ENCODE measurements around the gene PPM1H.
A peak's percentile ranks its signal among the peaks of the same experiment; 100 is the strongest.
"Not testable (repeated sequence)": the region's sequence is repeated elsewhere in the genome, so short reads cannot be mapped to it uniquely, and the experiment has no call there.

The PPM1H gene

DNA sequence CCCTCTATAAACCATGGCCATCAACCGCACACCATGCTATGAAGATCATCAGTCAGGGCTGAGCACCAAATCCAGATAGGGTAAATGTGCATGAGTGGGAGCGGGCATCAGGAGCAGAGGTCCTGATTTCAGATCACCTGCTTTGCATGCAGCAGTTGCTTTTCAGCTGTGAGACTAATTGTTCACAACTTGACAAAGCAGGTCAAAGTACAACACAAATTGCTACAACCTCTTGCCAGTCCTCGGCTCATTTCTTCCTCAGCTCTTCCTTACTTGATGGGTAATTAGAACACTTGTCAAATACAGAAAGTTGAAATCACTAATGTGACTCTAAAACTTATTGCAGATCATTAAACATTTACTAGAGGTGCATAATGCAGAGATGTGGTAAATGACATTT lies 171.6 kb downstream of the PPM1H start:
- DNase-seq, result no peak

DNA sequence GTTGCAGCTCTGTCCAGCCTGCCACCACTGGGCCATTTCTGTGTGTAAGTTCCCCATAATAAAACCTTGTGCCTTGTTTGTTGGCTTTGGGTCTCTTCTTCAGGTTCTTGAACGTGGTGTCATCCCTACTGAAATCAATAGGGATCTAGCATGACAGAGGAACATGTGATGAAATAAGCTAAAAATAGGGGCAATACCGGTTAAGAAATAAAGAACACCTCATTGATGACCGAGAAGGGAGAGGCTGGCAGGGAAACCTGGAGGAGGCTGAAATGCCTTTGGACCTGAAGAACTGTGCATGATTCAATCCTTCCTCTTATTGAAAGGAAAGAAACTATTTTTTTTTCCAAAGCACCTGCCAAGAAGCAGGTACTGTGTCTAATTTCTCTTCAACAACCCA lies 172.3 kb downstream of the PPM1H start:
- no peak for DNase-seq

DNA sequence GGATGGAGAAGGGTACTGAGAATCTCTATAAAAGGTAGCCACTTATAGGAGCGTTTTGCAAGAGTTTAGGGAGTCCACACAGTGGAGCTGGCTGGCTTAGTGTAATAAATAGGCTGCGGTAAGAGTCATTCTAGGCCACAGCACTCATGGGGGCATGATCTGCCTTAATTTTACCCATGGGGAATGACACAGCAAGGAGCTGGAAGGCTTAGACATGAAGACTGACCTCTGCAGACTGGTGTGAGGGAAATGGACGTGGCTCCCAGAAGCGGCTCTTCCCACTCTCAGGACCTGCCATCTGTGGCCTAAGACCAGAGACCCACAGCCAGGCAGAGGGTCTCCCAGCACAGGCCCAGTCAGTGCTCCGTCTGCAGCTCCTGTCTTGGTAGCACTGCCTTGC lies 173.3 kb downstream of the PPM1H start:
- DNase-seq, result no peak

DNA sequence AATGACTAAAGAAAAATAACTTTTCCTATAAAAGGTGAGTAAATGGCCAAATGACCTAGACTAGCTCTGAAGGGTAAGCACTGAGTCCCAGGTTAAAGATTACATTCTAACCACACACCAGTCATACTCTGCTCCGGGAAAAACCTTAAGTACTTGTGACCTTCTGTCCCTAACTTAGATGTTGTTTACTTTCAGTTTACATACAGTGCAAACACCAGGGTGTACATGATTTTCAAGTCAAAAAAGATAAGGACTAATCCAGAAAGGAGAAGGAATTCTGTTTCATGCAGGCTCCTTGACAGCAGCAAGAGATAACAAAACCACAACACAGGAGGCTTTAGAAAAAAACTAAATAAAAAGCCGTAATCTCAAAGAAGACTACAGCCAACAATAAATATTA lies 174.2 kb downstream of the PPM1H start:
- no peak for DNase-seq

DNA sequence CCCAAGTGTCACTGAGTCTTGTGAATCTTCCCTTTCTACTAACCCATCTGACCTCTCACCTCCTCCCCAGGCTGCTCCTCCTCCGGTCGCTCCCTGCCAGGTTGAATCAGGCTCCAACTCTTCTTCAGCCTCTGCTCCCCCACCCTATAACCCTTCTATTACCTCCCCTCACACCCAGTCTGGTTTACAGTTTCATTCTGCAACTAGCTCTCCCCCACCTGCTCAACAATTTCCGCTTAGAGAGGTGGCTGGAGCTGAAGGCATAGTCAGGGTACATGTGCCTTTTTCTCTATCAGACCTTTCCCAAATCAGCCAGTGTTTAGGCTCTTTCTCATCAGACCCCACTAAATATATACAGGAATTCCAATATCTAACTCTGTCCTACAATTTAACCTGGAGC lies 174.6 kb downstream of the PPM1H start:
- not testable (repeated sequence) for DNase-seq

DNA sequence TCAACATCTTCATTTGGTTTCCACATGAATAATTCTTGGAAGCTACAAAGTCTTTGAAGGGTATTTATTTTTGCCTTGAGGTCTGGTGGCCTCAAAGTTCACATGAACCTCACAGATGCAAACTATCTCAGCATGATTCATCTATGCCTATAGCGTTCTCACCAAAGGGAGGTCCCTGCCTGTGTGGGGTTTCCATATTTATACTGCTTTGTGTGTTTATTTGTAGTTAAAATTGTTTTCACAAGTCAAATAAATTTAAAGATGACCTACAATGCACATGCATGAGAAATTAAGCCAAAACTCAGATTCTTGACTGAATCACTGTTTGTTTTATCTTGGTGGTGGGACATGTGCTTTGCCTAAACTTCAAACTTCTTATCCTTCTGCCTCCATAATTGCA lies 176.7 kb downstream of the PPM1H start:
- no peak for DNase-seq

DNA sequence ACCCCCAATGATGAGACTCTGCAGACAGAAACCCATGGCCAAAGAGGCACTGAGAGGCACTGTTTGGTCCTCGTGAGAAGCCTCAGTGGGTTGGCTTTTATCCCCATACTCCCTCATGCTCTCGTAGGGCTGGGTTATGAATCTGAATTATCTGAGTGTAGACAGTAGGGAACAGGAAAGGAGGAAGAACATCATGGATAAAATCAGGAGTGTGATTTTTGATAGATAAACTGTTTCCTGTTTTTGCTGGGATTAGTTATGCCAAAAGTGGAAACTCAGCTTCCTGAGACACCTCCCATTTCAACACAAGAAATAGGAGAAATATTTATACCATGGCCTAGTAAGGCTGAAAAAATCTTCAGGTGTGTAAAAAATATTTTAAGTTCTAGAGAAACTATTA lies 177.9 kb downstream of the PPM1H start:
- no peak for DNase-seq

DNA sequence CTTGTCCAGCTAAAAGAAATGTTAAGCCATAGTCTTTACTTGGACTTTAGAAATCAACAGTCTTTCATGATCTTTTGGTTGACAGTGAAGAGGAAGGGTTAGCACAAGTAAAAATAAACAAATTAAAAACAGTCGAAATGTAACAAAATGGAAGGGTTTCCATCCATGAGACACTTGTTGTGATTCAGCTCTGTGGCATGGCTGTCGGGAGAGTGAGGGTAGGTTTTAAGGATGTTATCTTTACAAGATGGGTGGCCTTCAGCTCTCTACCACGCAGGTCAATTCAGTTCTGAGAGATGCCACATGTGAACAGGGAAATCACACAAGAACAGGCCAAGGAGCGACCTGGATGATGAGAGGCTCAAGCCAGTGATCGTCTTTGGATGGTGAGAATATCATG lies 180.2 kb downstream of the PPM1H start:
- DNase-seq, result no peak

DNA sequence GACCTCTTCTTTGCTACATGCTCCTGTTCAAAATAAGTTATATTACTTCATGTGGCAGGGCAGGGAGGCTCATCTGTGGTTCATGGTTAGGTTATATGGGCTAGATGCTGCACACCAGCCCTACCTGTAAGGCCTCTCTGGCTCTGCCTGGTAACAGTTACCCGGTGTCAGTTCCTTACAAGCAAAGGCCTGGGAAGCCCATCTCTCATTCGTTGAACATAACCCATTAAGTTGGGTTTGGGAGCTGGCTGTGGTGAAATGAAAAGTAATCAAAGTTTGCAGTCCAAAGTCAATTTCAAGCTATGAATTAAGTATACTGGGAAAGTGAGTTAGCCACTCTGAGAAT lies 183.2 kb downstream of the PPM1H start:
- no peak for DNase-seq

DNA sequence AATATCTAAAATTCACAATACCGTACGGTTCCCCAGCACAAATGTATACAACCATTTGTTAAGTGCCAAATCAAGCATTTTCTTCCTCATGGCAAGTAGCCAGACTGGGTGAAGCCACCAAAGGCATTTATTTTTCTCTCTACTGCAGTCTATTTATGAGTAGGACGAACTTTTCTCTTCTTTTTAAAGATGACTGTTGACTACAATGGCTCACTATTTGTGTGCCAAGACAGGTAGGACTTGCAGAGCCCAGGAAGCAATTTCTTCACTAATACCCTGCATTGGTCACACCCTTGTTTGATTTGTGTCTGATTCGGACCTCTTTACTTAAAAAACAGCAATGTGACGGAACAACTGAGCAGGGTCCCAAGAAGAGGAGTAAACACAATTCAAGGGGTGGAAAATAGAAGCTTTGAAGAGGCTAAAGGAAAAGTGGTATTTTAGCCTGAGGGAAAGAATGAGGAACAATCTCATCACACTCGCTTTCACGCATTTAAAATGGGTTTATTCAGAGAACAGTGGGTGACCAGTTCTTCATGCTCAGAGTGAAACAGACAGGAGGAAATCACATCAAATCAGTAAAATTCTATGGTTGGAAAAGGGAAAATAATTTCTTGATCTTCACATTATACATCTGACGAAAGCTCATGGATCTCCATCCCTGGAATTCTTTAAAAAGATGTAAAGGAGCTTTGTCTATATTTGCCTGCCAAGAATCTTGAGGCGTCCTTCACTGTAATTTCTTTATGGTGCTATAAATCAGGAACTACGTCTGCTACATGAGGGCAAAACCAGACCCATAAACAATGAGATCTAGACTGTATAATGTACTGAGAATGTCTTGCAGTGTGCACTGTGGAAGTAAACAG lies 183.8 kb downstream of the PPM1H start:
- no peak for DNase-seq

DNA sequence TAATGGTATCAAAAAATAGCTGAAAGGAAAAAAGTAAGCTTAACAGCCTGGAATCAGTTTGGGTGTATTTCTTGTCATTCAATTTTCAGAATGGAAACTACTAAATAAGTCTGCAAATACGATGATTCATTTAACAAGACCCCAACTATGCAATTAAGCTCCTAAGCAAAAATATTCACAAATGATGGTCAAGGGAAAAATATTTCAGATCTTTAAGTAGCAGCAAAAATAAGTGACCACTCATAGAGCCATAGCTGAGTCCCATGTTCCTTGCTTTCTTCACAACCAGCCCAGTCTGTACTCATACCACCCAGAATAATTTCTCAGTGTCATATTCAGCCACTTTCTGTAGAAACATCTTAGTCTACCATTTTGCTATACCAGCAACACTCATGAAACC lies 185.4 kb downstream of the PPM1H start:
- no peak for DNase-seq

DNA sequence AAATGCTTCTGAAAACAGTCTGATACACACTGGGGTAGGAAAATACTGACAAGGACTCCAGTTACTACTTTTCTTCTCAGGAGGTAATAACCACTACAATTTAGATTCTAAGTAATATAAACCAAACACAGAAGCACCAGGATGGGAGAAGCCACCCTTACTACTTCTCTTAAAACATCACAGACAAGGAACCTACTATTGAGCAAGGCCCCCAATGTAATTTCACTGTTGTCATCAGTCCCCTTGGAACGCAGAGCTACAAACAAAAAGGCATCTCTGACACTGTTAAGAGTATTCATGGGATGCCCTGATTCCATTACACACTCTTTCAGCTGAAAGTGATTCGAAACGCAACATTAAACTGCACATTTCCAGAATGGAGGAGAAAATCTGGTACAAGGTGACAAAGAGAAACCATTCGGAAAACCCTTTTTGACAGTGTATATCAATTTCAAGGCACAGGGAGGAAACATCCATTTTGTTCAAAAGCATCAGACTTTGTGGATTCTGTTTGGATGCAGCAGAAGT lies 185.9 kb downstream of the PPM1H start:
- DNase-seq, result no peak

DNA sequence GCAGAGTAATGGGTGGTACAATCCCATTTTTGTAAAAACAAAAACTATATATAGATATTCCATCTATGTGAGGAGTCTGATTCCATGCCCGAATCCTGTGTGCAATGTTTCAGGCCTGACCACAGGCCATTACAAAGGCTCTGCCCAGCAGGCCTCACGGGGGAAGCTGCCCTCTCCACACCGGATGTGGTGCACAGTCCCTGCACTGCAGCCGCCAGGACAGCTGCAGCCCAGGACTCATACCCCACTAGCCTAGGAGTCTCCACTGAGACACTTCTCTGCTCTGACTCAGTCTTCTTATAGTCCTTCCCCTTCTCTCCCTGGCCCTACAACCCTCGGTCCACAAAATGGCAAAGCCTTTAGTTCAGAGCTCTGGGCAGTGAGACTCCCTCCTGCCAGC lies 190.4 kb downstream of the PPM1H start:
- DNase-seq, result peak; percentile 91

DNA sequence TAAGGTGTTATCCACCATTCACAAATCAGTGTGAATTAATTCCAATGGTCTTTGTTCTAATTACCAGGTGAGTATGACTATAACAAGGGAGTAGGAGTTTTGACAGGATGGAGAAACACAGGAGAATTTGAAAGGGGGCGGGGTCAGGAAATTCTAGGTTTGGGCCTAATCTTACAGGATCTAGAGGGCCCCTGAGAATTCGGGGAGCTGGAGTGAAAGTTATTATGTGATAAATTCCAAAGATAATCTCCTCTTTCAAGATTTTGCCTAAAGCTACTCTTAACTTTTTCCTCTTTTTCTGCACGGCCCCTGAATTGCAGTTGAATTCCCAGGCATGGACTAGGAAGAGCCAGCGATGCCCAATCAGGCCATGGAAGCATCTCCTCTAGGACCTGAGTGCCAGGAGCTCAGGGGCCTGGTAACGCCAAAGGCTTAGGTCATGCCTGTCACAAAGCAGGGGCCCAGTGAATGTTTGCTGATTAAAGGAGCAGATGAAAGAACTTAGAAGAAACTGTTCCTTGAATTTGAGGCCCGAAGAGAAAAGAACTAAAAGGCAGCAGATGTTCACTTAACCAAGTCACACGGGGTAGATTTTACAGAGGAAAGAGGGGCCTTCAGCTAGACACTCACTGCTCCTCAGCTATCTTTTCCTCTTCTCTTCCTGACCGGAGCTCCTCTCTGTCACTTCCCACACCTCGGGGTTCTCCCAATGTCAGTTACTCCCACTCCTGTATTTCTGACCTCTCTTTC lies 195.5 kb downstream of the PPM1H start:
- no peak for DNase-seq

DNA sequence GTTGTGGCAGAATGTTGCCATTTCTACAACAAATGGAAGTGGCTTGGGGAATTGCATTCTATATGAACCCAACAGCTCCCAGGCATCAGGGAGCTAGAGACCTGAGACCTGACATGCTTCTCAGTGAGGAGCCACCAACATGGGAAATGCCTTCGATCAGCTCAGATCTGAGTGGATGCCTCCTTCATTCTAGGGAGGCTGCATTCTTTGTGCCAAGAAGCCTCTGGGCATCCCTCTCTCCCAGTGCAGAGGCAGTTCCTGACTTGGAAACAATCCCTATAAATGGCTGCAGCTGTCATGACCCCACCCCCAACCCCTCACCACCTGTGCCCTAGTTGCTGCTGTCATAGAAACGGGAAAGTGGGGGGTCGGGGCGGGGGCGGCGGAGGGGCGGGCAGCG lies 196.3 kb downstream of the PPM1H start:
- DNase-seq, result no peak

DNA sequence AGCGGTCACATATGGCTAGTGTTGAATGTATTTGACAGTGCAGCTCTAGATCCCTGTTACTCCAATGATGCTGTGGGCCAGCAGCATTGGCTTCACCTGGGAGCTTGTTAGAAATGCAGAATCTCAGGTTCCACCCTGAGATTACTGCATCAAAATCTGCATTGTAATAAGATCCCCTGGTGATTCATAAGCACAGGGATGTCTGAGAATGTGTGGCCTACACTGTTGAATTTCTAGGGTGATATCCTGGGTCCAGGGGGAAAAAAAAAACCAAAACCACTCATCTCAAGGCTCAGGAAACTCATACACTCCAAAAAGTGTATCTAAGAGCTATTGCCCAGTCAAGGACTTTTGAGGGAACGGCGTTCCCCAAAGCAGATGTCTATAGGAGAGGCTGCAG lies 196.8 kb downstream of the PPM1H start:
- DNase-seq, result no peak

DNA sequence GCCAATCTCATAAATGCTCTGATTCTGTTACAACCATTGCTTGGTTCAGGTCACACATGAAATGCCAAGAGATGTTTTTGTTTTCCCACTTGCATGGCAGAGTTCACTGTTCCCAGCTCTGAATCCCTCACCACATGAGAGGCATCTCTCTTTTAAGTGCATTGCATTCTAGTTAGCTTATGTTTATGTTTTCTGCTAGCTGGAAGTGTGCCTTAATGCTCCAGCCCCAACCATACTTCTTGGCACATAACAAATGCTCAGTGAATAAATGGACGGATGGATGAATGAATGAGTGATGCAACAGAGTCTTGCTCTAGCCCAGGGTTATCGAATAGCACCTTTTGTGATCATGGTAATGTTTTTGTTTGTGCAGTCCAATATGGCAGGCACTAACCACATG lies 197.3 kb downstream of the PPM1H start:
- DNase-seq, result no peak

DNA sequence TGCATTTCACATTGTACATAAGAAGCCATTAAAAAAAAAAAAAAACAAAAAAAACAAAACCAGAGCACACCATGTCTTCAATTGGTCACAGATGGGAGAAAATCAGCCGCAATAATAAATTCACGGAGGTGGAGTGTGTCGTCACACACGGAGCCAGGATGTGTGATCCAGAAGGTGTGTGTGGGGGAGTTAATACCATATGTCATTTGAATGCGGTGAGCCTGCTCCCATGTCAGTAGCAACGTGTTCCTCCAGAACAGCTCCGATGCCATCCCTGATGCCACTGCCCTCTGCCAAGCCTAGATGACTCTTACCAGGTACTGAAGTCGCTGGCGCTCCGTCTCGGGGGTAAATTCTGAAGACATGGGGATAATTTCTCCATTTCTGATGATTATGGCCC lies 197.8 kb downstream of the PPM1H start:
- DNase-seq, result no peak

DNA sequence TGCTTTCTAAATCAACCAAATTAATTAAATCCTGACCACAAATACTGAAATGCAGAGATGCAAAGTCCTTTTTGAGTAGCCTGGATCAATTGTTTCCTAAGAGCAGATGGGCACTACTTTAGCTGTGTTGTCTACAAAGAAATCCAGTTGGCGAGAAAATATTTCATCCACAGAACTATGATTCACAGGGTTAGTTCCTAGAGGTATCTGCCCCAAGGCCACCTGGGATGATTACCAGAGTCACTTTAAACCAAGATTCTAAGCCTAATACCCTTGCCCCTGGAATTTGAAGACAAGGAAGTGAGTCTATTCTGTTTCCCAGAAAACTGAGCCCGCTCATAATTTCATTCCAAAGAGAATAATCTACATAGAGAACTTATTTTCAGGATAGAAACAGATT lies 198.4 kb downstream of the PPM1H start:
- DNase-seq, result no peak

DNA sequence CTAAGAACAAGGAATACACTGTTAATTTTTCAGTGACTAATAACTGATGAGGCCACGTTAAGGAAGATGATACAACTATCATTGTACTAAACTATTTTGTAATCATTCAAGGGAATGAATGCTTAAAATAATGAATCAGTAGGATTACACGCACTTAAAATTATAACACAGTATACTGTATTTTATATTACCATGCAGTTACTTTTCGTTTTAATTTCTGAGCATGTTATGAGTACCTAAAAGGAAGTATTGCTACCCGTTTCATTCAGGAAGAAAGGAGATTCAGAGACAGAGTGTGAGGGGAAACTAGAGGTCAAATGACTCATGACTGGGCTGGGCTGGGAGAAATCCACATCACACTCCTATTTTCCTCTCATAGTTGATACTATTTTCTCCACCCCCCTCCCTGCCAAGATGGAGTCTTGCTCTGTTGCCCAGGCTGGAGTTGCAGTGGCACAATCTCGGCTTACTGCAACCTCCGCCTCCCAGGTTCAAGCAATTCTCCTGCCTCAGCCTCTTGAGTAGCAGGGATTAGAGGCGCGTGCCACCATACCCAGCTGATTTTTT lies 202.0 kb downstream of the PPM1H start:
- DNase-seq, result peak; percentile 75

DNA sequence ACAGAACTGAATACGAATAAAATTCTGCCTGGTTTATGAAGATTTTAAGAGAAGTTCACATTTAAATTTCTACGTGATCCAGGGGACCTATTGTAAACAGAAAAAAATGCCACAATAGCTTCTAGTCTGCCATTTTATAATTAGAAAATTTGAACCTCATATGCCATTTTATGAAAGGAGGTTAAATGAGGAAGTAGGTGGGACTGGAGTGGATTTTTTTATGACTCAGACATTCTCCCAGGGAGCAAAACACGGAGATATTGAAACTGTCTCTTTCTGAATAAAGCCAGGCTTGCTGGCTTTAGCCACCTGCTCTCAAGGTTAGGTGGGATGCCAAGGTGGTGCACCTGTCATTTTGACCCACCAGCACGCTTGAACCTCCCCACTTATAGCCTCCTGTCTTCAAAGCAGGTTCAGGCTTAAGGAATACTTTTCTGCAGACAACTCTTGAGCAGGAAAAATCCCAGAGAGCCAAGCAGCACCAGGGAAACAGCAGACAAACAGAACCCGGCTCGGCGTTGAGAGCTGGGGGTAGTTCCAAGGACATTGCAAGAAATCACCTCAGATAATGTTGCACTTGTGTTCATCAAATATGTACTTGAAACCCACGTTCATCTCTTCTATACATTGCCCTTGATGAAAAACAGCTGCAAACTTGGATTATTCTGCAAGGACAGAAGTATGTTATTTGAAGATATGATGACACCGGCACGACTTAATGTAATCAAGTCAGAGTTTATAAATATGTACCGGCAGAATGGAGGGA lies 203.7 kb downstream of the PPM1H start:
- peak; percentile 80 for DNase-seq

DNA sequence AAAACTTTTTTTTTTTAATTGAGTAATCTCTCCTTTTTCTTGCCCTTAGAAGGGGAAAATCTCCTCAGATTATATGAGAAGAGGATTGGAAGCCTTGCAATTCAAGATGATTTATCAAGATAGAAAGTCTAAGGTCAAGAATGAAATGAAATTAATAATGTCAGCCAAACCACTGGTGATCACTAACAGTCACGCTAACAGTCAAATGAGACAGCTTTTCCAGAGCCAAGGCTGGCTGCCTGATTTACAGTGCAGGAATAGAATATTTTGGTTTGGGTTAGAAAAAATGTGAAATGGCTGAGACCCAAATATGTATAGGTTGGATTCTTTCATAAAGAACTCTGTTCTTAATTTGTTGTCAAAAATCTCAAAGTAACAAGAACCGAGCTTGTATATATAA lies 204.3 kb downstream of the PPM1H start:
- DNase-seq, result no peak
